ENCODE measurements around the gene DUSP5.

The DUSP5 gene

GRCh38 chr10:110501142-110501937 lies 3.6 kb downstream of the DUSP5 start:
- DNase-seq: peak; percentile 79

DNA sequence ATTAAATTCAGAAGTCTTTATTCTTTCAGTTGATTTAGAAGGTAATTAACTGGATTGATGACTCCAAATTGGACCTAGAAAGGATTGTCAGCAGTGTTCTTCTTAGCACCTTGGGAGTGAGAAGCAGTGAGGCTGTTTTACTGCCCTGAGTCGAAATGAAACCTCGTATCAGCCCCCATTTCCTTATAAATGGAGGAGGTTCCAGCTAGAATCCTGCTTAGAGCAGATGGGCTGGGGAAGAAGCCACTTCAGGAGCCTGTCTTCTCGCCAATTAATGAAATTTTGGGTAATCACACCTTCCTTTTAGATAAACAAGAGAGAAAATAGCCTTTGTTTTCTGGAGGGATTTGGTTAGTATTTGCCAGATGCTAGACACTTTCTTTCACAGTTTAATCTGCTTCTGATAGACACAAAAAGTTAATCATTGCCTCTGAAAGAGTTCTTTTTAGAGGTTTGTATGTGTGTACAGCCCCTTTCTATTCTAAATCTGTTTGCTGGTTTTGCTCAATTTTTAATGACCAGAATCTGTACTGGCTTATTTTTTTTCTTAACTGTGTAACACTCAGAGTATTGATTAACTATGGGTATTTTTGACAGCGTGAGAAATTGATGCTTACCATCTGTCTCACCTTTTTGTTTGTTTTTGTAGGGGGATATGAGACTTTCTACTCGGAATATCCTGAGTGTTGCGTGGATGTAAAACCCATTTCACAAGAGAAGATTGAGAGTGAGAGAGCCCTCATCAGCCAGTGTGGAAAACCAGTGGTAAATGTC lies 4.6 kb downstream of the DUSP5 start:
- peak; percentile 38 for DNase-seq

- DNase-seq: peak; percentile 35
Observed at GRCh38 chr10:110502851-110503301, 5.2 kb downstream of the DUSP5 start.

DNA sequence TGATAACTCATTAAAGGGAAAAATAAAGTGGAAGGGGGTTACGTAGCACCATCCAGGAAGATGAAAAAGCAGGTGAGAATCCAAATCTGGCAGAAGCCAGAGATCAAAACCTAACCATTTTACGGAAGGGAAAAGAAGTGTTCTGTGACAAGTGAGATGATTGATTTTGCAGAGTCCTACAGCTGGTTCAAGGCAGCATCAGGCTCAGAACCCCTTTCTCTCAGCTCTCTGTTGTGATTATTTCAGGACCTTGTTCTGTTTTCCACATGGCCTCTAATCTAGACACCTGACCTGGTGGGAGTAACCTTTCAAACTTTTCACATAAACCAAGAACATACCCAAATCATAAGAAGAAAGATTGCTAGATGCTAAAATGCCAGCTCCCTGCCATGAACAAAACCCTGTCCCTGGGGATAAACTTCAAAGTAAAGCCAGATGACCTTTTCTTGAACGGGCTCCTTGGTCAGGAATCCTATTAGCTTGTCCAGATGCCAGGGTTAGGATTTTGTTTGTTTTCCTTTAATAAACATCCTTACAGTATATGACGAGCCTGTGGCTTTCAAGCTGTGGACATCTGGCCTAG lies 5.9 kb downstream of the DUSP5 start:
- DNase-seq: peak; percentile 80

- no peak for DNase-seq
Observed at GRCh38 chr10:110504111-110504735, 6.5 kb downstream of the DUSP5 start.

DNA sequence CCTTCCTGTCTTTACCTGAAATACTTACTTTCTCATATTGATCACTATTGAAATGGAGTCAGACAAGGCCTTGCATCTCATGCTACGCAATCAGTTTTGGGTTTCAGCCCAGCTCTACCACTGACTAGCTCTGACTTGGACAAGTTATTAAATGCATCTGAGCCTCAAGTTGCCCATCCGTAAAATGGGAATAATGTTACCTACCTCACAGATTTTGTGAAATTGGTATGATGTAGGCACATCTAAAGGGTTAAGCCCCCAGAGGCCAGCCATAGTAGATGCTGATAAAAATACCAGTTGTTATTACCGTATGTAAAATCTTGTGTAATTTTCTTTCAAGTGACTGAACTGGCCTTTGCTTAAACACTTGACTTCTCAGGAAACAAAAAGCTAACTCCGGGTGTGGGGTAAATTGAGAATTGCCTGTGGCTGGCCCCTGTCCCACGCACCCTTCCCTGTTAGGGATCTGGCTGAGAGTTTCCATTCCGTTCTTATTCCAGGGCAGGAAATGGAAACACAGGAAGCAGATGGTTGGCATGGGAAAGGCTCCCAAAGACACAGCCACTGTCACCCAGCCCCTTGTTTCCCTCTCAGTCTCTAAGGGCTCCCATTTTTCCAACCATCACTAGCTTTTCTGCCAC lies 7.5 kb downstream of the DUSP5 start:
- DNase-seq: no peak

DNA sequence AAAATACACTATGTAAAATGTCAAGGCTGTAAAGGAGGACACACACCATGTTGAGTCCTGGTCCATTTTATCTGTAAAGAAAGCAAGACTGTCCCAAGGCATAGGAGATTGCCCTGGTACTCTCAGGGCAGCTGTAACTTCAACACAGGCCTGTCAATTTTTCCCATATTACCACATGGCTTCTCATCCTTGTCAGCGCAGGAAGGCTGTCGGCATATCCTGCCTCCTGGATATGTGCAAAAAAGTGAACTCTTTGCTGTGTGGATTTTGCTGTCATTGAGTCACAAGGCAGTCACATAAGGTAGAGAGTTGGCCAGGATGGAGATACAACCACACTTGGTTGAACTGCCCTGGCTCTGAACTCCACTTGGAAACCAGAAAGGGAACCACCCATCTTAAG lies 8.7 kb downstream of the DUSP5 start:
- no peak for DNase-seq

GRCh38 chr10:110507346-110507745 lies 9.6 kb downstream of the DUSP5 start:
- no peak for DNase-seq

DNA sequence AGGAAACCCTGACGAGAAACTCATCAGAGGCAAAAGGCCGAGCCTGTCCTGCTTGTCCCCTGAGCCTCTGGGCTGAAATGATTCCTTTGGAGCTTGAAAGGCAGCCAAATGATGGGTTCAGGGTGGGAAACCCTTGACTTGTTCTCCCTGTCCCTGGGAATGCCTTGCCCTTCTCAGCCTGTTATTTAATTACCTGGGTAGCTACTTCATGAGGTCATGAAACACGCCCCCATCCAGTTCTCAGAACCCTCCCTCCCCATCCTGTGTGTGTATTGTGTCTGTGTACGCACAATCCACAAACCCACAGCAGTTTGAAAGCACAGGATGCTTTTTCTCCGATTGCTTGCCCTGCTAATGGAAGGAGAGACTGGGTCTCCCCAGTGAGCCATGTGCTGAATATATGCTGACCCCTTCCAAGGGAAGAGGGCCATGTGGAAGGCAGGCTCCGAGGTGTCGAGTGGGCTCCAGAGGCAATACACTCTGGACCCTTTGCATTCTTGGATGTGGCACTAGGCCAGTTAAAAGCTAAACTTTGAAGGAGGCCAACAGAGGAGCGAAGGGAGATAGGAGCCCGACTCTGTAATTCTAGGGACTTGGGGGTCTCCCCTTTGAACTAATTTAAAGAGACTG lies 10.6 kb downstream of the DUSP5 start:
- no peak for DNase-seq

GRCh38 chr10:110508806-110509544 lies 11.3 kb downstream of the DUSP5 start:
- DNase-seq: no peak

DNA sequence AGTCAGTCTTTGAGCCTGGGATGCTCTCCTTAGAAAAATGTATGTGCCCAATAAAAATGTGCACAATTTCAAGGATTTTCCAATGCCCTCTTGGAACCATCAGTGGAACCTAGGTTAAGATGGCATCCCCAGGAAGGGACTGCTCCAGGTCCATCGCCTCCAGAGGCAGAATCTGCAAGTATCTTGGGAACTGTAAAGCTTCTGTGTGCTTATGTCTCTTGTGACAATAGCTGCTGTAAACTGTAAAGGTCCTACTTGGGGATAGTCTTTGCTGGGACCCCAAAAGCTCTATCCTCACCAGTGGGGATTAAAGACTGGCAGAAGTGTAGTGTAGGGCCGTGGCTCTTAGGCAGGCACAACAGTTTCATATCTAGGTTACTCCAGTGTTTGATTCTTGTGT lies 11.9 kb downstream of the DUSP5 start:
- DNase-seq: no peak

- no peak for DNase-seq
Observed at GRCh38 chr10:110510086-110510485, 12.4 kb downstream of the DUSP5 start.

GRCh38 chr10:110510730-110511129 lies 13.0 kb downstream of the DUSP5 start:
- DNase-seq: no peak

DNA sequence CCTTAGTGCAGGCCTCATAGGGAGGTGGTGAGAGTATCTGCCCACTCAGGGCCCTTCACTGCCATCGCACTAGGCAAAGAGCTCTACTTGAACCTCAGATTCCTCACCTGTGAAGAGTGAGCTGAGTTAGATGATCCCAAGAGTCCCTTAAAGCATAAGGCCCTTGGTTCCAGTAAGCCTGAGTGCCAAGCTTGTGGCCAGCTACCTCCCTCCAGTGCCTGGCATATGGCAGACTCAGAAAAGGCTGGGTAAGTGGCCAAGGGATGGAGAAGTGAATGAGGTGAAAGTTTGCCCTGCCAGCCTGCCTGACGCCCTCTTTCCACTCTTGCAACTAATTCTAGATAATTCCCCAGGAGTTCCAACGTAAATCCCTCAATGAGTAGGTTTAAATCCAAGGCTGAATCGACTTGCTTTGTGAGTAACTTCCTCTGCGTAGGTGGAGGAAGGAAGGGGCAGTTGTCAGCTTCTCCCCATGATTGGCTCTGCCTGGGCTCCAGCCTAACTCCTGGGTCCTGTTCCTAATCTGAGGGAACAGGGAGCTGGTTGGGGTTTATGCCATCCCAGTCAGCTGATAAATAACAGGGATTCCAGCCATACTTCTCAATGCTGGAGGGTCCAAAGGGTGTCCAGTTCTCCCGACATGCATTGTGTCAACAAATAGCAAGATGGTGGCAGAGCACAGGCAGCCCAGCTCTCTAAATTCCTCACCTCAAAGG lies 14.2 kb downstream of the DUSP5 start:
- peak; percentile 9 for DNase-seq

GRCh38 chr10:110512461-110513187 lies 14.9 kb downstream of the DUSP5 start:
- DNase-seq: peak; percentile 38

DNA sequence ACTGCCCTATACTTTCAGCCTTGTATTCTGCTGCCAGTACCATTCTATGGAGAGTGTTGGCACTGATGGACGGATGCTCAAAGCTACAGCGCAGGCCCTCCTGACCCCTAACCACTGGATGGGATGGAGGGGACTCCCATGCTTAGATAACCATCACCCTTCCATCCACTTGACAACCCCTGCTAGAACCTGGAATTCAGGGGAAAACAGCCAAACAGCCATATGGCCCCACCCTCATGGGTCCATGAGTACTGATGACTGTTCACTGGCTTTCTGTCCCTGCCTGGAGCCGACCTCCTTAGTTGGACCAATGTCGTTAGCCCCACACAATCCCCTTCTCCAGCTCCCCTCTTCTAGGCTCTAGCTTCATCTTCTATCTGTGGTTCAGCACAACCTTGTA lies 16.2 kb downstream of the DUSP5 start:
- no peak for DNase-seq

DNA sequence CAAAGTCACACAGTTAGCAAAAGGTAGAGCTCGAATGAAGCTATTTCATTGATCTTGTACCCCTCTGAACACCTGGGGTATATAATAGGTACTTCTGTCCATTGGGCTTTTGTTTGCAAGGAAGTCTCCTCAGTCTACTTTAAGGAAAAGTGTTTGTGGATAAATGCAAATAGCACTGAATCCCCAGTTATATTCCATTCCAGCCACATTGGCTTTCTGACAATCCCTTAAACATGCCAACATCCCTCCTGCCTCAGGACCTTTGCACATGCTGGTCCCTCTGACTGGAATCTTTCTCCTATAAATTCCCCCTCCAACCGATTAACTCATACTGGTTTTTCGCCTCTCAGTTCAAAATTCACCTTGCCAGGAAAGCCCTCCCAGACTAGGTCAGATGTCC lies 17.1 kb downstream of the DUSP5 start:
- DNase-seq: no peak

DNA sequence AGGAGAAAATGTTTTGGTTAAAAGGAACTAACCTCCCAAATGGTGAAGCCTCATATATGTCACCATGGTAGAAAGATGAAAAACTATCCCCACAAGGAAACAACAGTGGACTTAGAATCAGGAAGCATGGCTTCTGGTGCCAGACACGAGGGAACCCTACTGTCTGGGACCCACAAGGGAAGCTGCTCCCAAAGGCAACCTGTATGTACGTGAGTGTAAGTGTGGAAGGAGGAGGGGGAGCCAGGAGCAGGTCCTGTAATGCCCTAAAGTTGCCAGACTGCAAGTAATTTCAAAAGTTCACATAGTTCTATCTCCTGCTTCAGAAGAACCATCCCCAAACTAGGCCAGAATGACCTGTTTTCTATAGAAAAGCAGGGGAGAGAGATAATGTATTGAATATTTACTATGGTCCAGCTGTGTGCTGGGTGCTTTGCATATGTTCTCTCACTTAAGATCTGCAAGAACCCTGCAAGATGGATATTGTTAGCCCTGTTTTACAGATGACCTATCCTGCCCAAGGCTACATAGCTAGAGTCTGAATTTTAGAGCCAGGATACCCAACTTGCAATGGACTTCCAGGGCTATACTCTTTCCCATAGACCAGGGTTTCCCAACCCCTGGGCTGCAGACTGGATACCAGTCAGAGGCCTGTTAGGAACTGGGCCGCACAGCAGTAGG lies 19.2 kb downstream of the DUSP5 start:
- DNase-seq: no peak

DNA sequence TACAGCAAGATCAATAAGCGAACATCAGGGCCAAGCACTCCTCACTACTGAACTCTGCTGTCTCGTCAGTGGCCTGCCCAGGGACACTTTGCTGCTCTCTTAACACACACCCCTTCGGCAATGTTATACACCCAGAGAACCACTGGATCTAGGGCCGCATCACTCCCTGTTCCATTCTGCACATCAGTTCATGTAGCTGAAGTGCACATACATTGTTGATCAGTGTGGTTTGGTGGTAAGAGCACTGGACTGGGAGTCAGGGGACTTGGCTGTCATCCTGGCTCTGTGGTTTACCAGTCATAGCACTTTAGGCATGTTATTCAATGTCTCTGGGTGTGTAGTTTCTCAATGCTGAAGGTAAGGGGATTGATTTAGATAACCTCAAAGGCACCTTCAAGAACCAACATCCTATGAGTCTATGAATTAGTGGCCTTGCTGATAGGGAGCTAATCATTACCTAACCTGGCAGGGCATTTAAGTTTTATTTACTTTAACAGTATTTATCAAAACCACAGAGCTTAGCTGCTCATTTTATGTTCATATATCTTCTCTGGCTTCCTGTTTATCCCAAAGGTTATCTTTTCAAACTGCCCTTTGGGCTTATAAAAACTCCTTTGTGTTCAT lies 24.8 kb downstream of the DUSP5 start:
- DNase-seq: no peak
